ENCODE measurements around the gene RPL41.

DNA sequence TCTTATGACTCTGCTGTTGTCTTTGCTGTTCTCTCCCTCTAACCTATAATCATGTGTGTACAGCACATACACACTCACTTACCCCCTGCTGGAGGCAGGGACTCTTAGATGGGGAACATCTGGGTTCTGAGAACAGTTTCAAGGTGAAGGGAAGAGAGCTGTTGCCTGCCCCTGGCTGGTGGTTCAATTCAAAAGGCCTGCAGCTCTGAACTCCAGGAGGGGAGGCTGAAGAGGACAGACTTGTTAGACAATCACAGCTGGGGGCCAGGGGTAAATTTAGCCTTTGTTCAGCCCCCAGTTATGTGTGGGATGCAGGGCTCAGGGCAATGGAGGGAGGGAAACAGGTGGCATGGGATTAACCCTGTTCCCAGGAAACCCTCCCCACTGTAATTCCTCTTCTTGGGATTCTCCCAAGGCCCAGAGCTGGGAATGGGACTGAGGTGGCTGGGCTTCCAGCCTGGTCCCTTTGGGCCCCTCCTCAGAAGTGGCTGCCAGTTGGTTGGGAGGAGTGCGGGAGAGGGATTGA lies 37.9 kb downstream of the RPL41 start:
- no peak for TF ChIP-seq CTCF (IDR thresholded peaks at IDR 0.05; ENCODE audit: insufficient read depth, low read depth, low read length)
- no peak for TF ChIP-seq EZH2 (IDR thresholded peaks at IDR 0.05; ENCODE audit: insufficient read depth, low read length)
